ENCODE data around the gene KCNAB1. TPM values are rescaled to one million over a fixed set of nuclear protein-coding genes. Genes with fewer than 3 reads are reported as not detected.
A peak's percentile ranks its signal among the peaks of the same experiment; 100 is the strongest.

The KCNAB1 gene
- total and polyA plus RNA-seq, 2 experiments from 2014 or later, result 0.06 to 0.70 TPM

- peaks cover 14% of the 10 kb centered on the region for H3K4me1 ChIP-seq (ENCODE audit: low read depth)
- DNase-seq (ENCODE audit: low read depth in 1 of 2, low spot score in 1 of 2), result no peak
- H3K9me3 ChIP-seq (ENCODE audit: low read depth), result no peaks in the 10 kb centered on the region
- H3K36me3 ChIP-seq, result peaks cover 32% of the 10 kb centered on the region
- no peaks in the 10 kb centered on the region for H3K27me3 ChIP-seq
- no peak overlapping the region for H3K4me3 ChIP-seq
- no peak overlapping the region for H3K27ac ChIP-seq
- TF ChIP-seq, protein P1, sequence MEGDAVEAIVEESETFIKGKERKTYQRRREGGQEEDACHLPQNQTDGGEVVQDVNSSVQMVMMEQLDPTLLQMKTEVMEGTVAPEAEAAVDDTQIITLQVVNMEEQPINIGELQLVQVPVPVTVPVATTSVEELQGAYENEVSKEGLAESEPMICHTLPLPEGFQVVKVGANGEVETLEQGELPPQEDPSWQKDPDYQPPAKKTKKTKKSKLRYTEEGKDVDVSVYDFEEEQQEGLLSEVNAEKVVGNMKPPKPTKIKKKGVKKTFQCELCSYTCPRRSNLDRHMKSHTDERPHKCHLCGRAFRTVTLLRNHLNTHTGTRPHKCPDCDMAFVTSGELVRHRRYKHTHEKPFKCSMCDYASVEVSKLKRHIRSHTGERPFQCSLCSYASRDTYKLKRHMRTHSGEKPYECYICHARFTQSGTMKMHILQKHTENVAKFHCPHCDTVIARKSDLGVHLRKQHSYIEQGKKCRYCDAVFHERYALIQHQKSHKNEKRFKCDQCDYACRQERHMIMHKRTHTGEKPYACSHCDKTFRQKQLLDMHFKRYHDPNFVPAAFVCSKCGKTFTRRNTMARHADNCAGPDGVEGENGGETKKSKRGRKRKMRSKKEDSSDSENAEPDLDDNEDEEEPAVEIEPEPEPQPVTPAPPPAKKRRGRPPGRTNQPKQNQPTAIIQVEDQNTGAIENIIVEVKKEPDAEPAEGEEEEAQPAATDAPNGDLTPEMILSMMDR (IDR thresholded peaks at IDR 0.05; ENCODE audit: low read depth, low read length), result no peak
These were observed 418.7 kb downstream of the KCNAB1 start for GRCh38 chr3:156539051-156539450.

DNA sequence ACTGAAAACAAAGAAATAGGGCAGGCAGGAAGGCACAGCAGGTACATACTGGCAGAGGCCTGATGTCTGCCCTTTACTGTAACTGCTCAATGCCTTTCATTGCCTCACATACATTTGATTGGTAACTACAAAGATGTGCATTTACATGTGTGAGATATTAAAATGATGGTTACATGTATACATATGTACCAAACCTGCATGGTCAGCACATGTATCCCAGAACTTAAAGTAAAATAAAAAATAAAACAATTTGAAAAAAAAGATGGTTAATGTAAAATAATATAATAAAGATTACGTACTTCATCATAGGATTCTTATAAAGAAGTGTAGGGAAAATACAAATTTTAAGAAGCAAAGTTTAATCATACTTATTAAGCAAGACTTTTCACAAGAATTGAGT is 419.4 kb downstream of the KCNAB1 start:
- Histone ChIP-seq H3K27me3 (no peaks in the 10 kb centered on the region), H3K9me3 (ENCODE audit: low read depth) (no peaks in the 10 kb centered on the region), H3K4me1 (ENCODE audit: low read depth) (peaks cover 7% of the 10 kb centered on the region), H3K27ac (no peak overlapping the region), H3K36me3 (peaks cover 36% of the 10 kb centered on the region), H3K4me3 (no peak overlapping the region)
- no peak for DNase-seq (ENCODE audit: low read depth in 1 of 2, low spot score in 1 of 2)
- TF ChIP-seq, protein P1 (IDR thresholded peaks at IDR 0.05; ENCODE audit: low read depth, low read length), result no peak

DNA sequence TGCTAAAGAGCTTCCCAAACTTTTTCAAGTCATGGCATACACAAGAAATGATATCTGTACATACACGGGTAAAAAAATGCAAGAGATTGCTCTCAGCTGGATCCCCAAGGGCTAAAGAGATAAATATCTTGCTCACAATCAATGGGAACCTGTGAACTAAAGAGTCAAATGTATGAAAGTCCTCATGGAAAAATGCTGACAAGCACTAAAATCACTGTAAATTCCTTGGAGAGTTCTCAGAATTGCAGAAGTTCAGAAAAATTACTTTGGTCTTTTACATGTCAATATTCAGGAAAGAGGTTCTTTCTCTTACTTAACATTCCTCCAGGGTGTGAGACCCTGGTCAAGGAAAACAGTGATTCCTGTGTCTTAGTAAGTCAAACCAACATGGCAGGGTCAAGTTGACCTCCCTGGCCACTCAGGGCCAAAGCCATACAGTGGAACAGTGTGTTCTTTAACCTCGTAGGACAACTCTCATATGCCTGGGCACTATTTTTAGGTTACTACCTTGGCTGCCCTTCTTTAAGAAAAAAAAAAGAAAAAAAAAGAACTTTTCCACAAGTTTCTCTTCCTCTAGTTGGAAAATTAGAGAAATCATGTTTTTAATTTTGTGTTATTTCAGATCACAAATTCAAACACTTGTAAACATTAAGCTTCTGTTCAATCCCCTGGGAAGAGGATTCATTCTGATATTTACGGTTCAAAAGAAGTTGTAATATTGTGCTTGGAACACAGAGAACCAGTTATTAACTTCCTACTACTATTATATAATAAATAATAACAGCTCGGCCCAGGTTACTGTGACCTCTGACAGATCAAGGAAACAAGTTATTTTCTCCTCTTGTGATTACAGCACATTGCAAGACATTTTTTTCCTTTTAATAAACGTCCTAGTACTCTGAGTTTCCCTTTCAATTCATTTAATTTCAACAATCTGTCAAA is 422.0 kb downstream of the KCNAB1 start:
- TF ChIP-seq, protein P1 (IDR thresholded peaks at IDR 0.05; ENCODE audit: low read depth, low read length), result no peak
- DNase-seq (ENCODE audit: low read depth in 1 of 2, low spot score in 1 of 2), result no peak
- no peak overlapping the region for H3K4me3 ChIP-seq
- H3K27me3 ChIP-seq, result no peaks in the 10 kb centered on the region
- peaks cover 10% of the 10 kb centered on the region for H3K4me1 ChIP-seq (ENCODE audit: low read depth)
- H3K36me3 ChIP-seq, result peaks cover 47% of the 10 kb centered on the region
- no peaks in the 10 kb centered on the region for H3K9me3 ChIP-seq (ENCODE audit: low read depth)
- no peak overlapping the region for H3K27ac ChIP-seq

GRCh38 chr3:156543043-156543555 is 422.7 kb downstream of the KCNAB1 start:
- peaks cover 49% of the 10 kb centered on the region for H3K36me3 ChIP-seq
- peaks cover 17% of the 10 kb centered on the region for H3K4me1 ChIP-seq (ENCODE audit: low read depth)
- H3K27me3 ChIP-seq, result no peaks in the 10 kb centered on the region
- DNase-seq (ENCODE audit: low read depth in 1 of 2, low spot score in 1 of 2), result no peak
- no peak overlapping the region for H3K4me3 ChIP-seq
- TF ChIP-seq, protein P1 (IDR thresholded peaks at IDR 0.05; ENCODE audit: low read depth, low read length), result no peak
- H3K9me3 ChIP-seq (ENCODE audit: low read depth), result no peaks in the 10 kb centered on the region
- no peak overlapping the region for H3K27ac ChIP-seq

- TF ChIP-seq, protein P1 (IDR thresholded peaks at IDR 0.05; ENCODE audit: low read depth, low read length), result no peak
- Histone ChIP-seq H3K36me3 (peaks cover 34% of the 10 kb centered on the region), H3K4me1 (ENCODE audit: low read depth) (peaks cover 55% of the 10 kb centered on the region), H3K27me3 (no peaks in the 10 kb centered on the region), H3K4me3 (no peak overlapping the region), H3K9me3 (ENCODE audit: low read depth) (no peaks in the 10 kb centered on the region), H3K27ac (peak overlapping the region; percentile 54)
- DNase-seq (ENCODE audit: low read depth in 1 of 2, low spot score in 1 of 2), result peak in 1 of 2 donors; percentile 52
These were observed 427.3 kb downstream of the KCNAB1 start for GRCh38 chr3:156547637-156548036.
